Measurements from ENCODE around the gene OR51T1. TPM values are rescaled to one million over a fixed set of nuclear protein-coding genes. Genes with fewer than 3 reads are reported as not detected.

The OR51T1 gene
- polyA plus RNA-seq, 1 of the 3 experiments (the other 2 are of a cell fraction): not detected

DNA sequence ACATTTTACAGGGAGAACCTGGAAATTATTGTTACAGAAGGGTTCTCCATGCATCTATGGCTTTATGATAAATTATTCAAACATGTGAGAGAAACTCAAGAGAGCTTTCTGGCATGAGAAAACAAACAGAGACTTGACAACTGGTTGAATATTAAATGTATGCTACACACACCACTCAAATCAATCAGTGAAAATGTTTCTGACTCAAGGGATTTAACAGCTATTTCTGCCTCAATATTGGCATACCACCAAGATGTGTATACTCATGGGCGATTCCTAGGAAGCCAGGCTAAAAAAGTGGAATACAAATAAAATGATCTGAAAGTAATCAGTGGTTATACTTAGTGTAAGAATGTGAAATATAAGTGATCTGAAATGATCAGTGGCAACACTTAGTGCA is 15.8 kb upstream of the OR51T1 start:
- Histone ChIP-seq H3K9ac (no peak overlapping the region), H3K27me3 (ENCODE audit: insufficient read depth) (no peaks in the 10 kb centered on the region), H3K9me3 (no peaks in the 10 kb centered on the region), H3K4me2 (no peak overlapping the region), H4K20me1 (ENCODE audit: insufficient read depth) (no peaks in the 10 kb centered on the region), H3K79me2 (ENCODE audit: insufficient read depth) (no peaks in the 10 kb centered on the region), H3K4me1 (ENCODE audit: control insufficient read depth in 1 of 2, insufficient read depth in 2 of 2, low read depth in 1 of 2, low read length in 1 of 2) (no peaks in the 10 kb centered on the region), H2AFZ (ENCODE audit: low read depth) (no peak overlapping the region), H3K27ac (ENCODE audit: low read depth in 2 of 2, low read length in 1 of 2) (no peak overlapping the region), H3F3A (replicated peaks; ENCODE audit: insufficient read depth) (no peaks in the 10 kb centered on the region), H3K9me2 (no peaks in the 10 kb centered on the region), H3K36me3 (replicated peaks in 1 of 2; ENCODE audit: control insufficient read depth in 1 of 2, insufficient read depth in 2 of 2, low read length in 1 of 2) (no peaks in the 10 kb centered on the region), H3K4me3 (ENCODE audit: low read depth in 2 of 2, low read length in 1 of 2) (no peak overlapping the region)
- DNase-seq: no peak
- POLR2A ChIA-PET: no interaction called here
- CTCF ChIA-PET: no interaction called here
- TF ChIP-seq RXRA (IDR thresholded peaks at IDR 0.05; ENCODE audit: borderline replicate concordance, low read depth) (no peak), EZH2phosphoT487 (IDR thresholded peaks at IDR 0.05; ENCODE audit: borderline replicate concordance, low read depth) (no peak), TAF1 (IDR thresholded peaks at IDR 0.05; ENCODE audit: borderline replicate concordance, low read depth, low read length) (no peak), SMC3 (IDR thresholded peaks at IDR 0.05; ENCODE audit: low read depth, low read length) (no peak), GABPA (IDR thresholded peaks at IDR 0.05; ENCODE audit: low read depth) (no peak), FOXJ3 (CRISPR knock-in tag; IDR thresholded peaks at IDR 0.05) (no peak)
- TF ChIP-seq, protein P1, sequence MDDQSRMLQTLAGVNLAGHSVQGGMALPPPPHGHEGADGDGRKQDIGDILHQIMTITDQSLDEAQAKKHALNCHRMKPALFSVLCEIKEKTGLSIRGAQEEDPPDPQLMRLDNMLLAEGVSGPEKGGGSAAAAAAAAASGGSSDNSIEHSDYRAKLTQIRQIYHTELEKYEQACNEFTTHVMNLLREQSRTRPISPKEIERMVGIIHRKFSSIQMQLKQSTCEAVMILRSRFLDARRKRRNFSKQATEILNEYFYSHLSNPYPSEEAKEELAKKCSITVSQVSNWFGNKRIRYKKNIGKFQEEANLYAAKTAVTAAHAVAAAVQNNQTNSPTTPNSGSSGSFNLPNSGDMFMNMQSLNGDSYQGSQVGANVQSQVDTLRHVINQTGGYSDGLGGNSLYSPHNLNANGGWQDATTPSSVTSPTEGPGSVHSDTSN (IDR thresholded peaks at IDR 0.05): no peak
- 0% methylated on average over 1 of the region's 1 CpG for WGBS (ENCODE audit: low lambda C conversion rate)

DNA sequence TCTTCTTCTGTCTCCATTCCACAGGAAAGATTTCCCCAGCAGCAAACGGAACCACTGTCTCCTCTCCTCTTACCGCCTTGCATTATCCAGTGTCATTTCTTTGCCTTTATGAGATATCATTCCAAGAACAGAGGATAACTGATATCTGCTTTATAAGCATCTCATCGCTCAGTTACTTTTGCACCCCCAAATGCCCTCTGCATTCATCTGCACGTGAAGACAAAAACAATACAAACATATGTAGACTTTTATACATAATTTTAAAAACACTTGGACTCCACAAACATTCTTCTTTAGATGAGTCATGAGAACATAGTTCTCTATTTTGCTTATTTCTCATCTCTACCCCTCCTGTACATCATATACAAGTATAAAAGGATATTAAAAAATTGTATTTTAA is 512 bp upstream of the OR51T1 start:
- CTCF ChIA-PET: no interaction called here
- Histone ChIP-seq H4K20me1 (ENCODE audit: insufficient read depth) (no peaks in the 10 kb centered on the region), H2AFZ (ENCODE audit: low read depth) (no peak overlapping the region), H3K4me2 (no peak overlapping the region), H3K9me3 (no peaks in the 10 kb centered on the region), H3K4me1 (ENCODE audit: control insufficient read depth in 1 of 2, insufficient read depth in 2 of 2, low read depth in 1 of 2, low read length in 1 of 2) (no peaks in the 10 kb centered on the region), H3K79me2 (ENCODE audit: insufficient read depth) (no peaks in the 10 kb centered on the region), H3K9ac (no peak overlapping the region), H3K27ac (ENCODE audit: low read depth in 2 of 2, low read length in 1 of 2) (no peak overlapping the region), H3K27me3 (ENCODE audit: insufficient read depth) (no peaks in the 10 kb centered on the region), H3K9me2 (no peaks in the 10 kb centered on the region), H3F3A (replicated peaks; ENCODE audit: insufficient read depth) (no peaks in the 10 kb centered on the region), H3K36me3 (replicated peaks in 1 of 2; ENCODE audit: control insufficient read depth in 1 of 2, insufficient read depth in 2 of 2, low read length in 1 of 2) (no peaks in the 10 kb centered on the region), H3K4me3 (ENCODE audit: low read depth in 2 of 2, low read length in 1 of 2) (no peak overlapping the region)
- 1% methylated on average over 4 of the region's 4 CpGs for WGBS (ENCODE audit: low lambda C conversion rate)
- POLR2A ChIA-PET: no interaction called here
- DNase-seq: no peak
- no peak for TF ChIP-seq MAX (IDR thresholded peaks at IDR 0.05; ENCODE audit: low read depth)
- no peak for TF ChIP-seq TCF12 (IDR thresholded peaks at IDR 0.05)
- no peak for TF ChIP-seq SMC3 (IDR thresholded peaks at IDR 0.05; ENCODE audit: low read depth, low read length)
- TF ChIP-seq RAD21 (IDR thresholded peaks at IDR 0.05; ENCODE audit: low read length): no peak
- TF ChIP-seq MEF2A (IDR thresholded peaks at IDR 0.05; ENCODE audit: borderline replicate concordance, low read depth): no peak
- no peak for TF ChIP-seq JUND (IDR thresholded peaks at IDR 0.05)
- no peak for TF ChIP-seq RFX5 (IDR thresholded peaks at IDR 0.05; ENCODE audit: low read length)
- TF ChIP-seq EZH2phosphoT487 (IDR thresholded peaks at IDR 0.05; ENCODE audit: borderline replicate concordance, low read depth): no peak

DNA sequence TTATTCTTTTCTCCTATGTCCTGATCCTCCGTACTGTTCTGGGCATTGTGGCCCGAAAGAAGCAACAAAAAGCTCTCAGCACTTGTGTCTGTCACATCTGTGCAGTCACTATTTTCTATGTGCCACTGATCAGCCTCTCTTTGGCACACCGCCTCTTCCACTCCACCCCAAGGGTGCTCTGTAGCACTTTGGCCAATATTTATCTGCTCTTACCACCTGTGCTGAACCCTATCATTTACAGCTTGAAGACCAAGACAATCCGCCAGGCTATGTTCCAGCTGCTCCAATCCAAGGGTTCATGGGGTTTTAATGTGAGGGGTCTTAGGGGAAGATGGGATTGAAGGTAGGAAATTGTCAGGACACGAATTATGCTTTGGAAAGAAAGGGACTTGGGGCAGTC is 843 bp downstream of the OR51T1 start:
- CTCF ChIA-PET: no interaction called here
- WGBS (ENCODE audit: low lambda C conversion rate): 1% methylated on average over 5 of the region's 5 CpGs
- no peak for TF ChIP-seq FOXJ3 (CRISPR knock-in tag; IDR thresholded peaks at IDR 0.05)
- no peak for TF ChIP-seq NFIC (IDR thresholded peaks at IDR 0.05; ENCODE audit: borderline replicate concordance)
- no peak for TF ChIP-seq TEAD4 (IDR thresholded peaks at IDR 0.05; ENCODE audit: borderline replicate concordance, insufficient read depth)
- no peak for TF ChIP-seq FOXM1 (IDR thresholded peaks at IDR 0.05; ENCODE audit: low read depth)
- TF ChIP-seq FOSL2 (IDR thresholded peaks at IDR 0.05; ENCODE audit: borderline replicate concordance, low read depth): no peak
- TF ChIP-seq TAF1 (IDR thresholded peaks at IDR 0.05; ENCODE audit: borderline replicate concordance, low read depth, low read length): no peak
- no peak for TF ChIP-seq ELF1 (IDR thresholded peaks at IDR 0.05)
- TF ChIP-seq MXI1 (IDR thresholded peaks at IDR 0.05; ENCODE audit: low read depth, low read length): no peak
- no peak for TF ChIP-seq RXRA (IDR thresholded peaks at IDR 0.05; ENCODE audit: borderline replicate concordance, low read depth)
- TF ChIP-seq CTCF (IDR thresholded peaks at IDR 0.05): no peak
- no peak for TF ChIP-seq RFX5 (IDR thresholded peaks at IDR 0.05; ENCODE audit: low read length)
- TF ChIP-seq GATA2 (CRISPR knock-in tag; IDR thresholded peaks at IDR 0.05): no peak
- TF ChIP-seq USF2 (IDR thresholded peaks at IDR 0.05; ENCODE audit: borderline replicate concordance, low read depth, low read length): no peak

More for the DNA sequence above, 843 bp downstream of the OR51T1 start:
- H2AFZ ChIP-seq (ENCODE audit: low read depth): no peak overlapping the region
- DNase-seq: no peak
- no peaks in the 10 kb centered on the region for H3K4me1 ChIP-seq (ENCODE audit: control insufficient read depth in 1 of 2, insufficient read depth in 2 of 2, low read depth in 1 of 2, low read length in 1 of 2)
- no peak overlapping the region for H3K27ac ChIP-seq (ENCODE audit: low read depth in 2 of 2, low read length in 1 of 2)
- H3K9ac ChIP-seq: no peak overlapping the region
- H3K79me2 ChIP-seq (ENCODE audit: insufficient read depth): no peaks in the 10 kb centered on the region
- no peak overlapping the region for H3K4me2 ChIP-seq
- no peaks in the 10 kb centered on the region for H4K20me1 ChIP-seq (ENCODE audit: insufficient read depth)
- H3K4me3 ChIP-seq (ENCODE audit: low read depth in 2 of 2, low read length in 1 of 2): no peak overlapping the region
- no peaks in the 10 kb centered on the region for H3K27me3 ChIP-seq (ENCODE audit: insufficient read depth)
- POLR2A ChIA-PET: no interaction called here
- no peaks in the 10 kb centered on the region for H3F3A ChIP-seq (replicated peaks; ENCODE audit: insufficient read depth)
- H3K9me3 ChIP-seq: no peaks in the 10 kb centered on the region
- H3K36me3 ChIP-seq (replicated peaks in 1 of 2; ENCODE audit: control insufficient read depth in 1 of 2, insufficient read depth in 2 of 2, low read length in 1 of 2): no peaks in the 10 kb centered on the region
- no peaks in the 10 kb centered on the region for H3K9me2 ChIP-seq
